HepG2 (cell line): Measurements from ENCODE around the gene KRTAP29-1. TPM values are rescaled to one million over a fixed set of nuclear protein-coding genes. Genes with fewer than 3 reads are reported as not detected.

Experiments used
- ATAC-seq: fragments of 200-7000 bp; cut with Tn5 transposase; 3 replicates; pipeline ENCODE4 v1.9.1; 2020; ENCODE audit warnings: mild to moderate bottlenecking, moderate library complexity
- BruUV-seq: library from RNA; stranded (reverse); fragments of 400-500 nt; replicated peaks from 2 replicates; lab custom pipeline; 2021; lab: Mats Ljungman, UMichigan
- CTCF ChIA-PET: fragments of 300-600 bp; formaldehyde crosslinking; extraction: SDS; loops from one replicate; lab custom pipeline; 2021; ENCODE audit warnings: low total read pairs, inconsistent platforms, low intra/inter-chr PET ratio; lab: Yijun Ruan, JAX
- POLR2A ChIA-PET: fragments of 350-600 bp; sonication (Branson Sonifier 250); formaldehyde crosslinking; loops from one replicate; lab custom pipeline; 2020; ENCODE audit warnings: antibody characterized with exemption, inconsistent platforms; lab: Yijun Ruan, JAX
- DNase-seq: peaks from one replicate; pipeline ENCODE4 v3.0.0-alpha.2; 2015; ENCODE audit warnings: low spot score
- FAIRE-seq: peaks from 3 replicates; lab custom pipeline; 2011; peaks lifted over from hg19 to GRCh38; lab: Jason Lieb, UNC
- H2AFZ ChIP-seq: one replicate; pipeline ENCODE4 v1.6.1; 2011; ENCODE audit warnings: low read length, inconsistent platforms
- H3K27ac ChIP-seq: fragments of 300-600 bp; 3 replicates; pipeline ENCODE4 v1.8.0; 2011; ENCODE audit warnings: mixed run types, mild to moderate bottlenecking, mixed read lengths, low read length, inconsistent platforms; ENCODE audit not compliant: insufficient read depth; ENCODE audit errors: extremely low read length
- H3K27me3 ChIP-seq, 2 experiments: fragments of 200-600 bp in 1 of 2; 2 replicates in 1 of 2; 3 replicates in 1 of 2; pipeline versions ENCODE4 v1.6.0 to v1.8.0; 2011; ENCODE audit warnings: low read length in 2 of 2, mild to moderate bottlenecking in 2 of 2, moderate library complexity in 2 of 2, inconsistent platforms in 1 of 2; ENCODE audit not compliant: insufficient read depth in 2 of 2, control insufficient read depth in 1 of 2
- H3K36me3 ChIP-seq, 2 experiments: fragments of 200-600 bp in 1 of 2; replicated peaks in 1 of 2; 2 replicates in 1 of 2; 3 replicates in 1 of 2; pipeline versions ENCODE4 v1.5.1 to v1.8.0; 2011; ENCODE audit warnings: low read length in 2 of 2, inconsistent platforms in 1 of 2; ENCODE audit not compliant: insufficient read depth in 2 of 2, control insufficient read depth in 1 of 2
- H3K4me1 ChIP-seq: 2 replicates; pipeline ENCODE4 v1.5.1; 2012; ENCODE audit warnings: low read length, inconsistent platforms; ENCODE audit not compliant: insufficient read depth
- H3K4me2 ChIP-seq: 2 replicates; pipeline ENCODE4 v1.6.0; 2011; ENCODE audit warnings: low read depth, low read length, inconsistent platforms
- H3K4me3 ChIP-seq, 3 experiments: fragments of 200-600 bp in 1 of 3; sonication (generic), shearing (Covaris generic) in 1 of 3; replicated peaks in 1 of 3; 2 replicates each; pipeline ENCODE4 v1.5.1; 2011 to 2016; ENCODE audit warnings: low read length in 3 of 3, inconsistent platforms in 2 of 3, low read depth in 2 of 3, mild to moderate bottlenecking in 2 of 3, control low read depth in 1 of 3, mixed read lengths in 1 of 3; ENCODE audit not compliant: insufficient read depth in 1 of 3
- H3K79me2 ChIP-seq: one replicate; pipeline ENCODE4 v1.6.1; 2011; ENCODE audit warnings: low read length, inconsistent platforms; ENCODE audit not compliant: insufficient read depth
- H3K9ac ChIP-seq: 2 replicates; pipeline ENCODE4 v1.6.0; 2011; ENCODE audit warnings: mild to moderate bottlenecking, low read depth, low read length, inconsistent platforms; ENCODE audit not compliant: insufficient read depth
- H3K9me3 ChIP-seq: 2 replicates; pipeline ENCODE4 v1.5.1; 2012; ENCODE audit warnings: mild to moderate bottlenecking, low read length
- H4K20me1 ChIP-seq: 2 replicates; pipeline ENCODE4 v1.6.0; 2011; ENCODE audit warnings: inconsistent platforms, mild to moderate bottlenecking, low read length, moderate library complexity; ENCODE audit not compliant: insufficient read depth
- FOXP1 ChIP-seq, 2 experiments: fragments of 450-650 bp in 1 of 2; IDR thresholded peaks; 2 replicates each; pipeline ENCODE4 v1.6.1; 2017 to 2018; ENCODE audit warnings: antibody characterized with exemption in 1 of 2
- HMG20B ChIP-seq: conservative IDR thresholded peaks from 2 replicates; pipeline ENCODE4 v1.6.1; 2016; ENCODE audit warnings: missing genetic modification reagents, missing compliant biosample characterization
- MATR3 ChIP-seq: sonication (generic); formaldehyde crosslinking; IDR thresholded peaks from 2 replicates; pipeline ENCODE4 v1.4.0; 2020; ENCODE audit warnings: missing genetic modification reagents
- MLLT10 ChIP-seq: sonication (generic); formaldehyde crosslinking; IDR thresholded peaks from 2 replicates; pipeline ENCODE4 v1.4.0; 2020; ENCODE audit warnings: missing genetic modification reagents
- SMC3 ChIP-seq: IDR thresholded peaks from 2 replicates; pipeline ENCODE4 v1.6.1; 2011; ENCODE audit warnings: low read length, improper control_type of control experiment
- SRSF4 ChIP-seq: fragments of 200-400 bp; formaldehyde crosslinking; IDR thresholded peaks from one replicate; pipeline ENCODE4 v1.6.1; 2018; ENCODE audit warnings: mild to moderate bottlenecking, low read depth, low read length, moderate library complexity; ENCODE audit not compliant: poor library complexity, severe bottlenecking
- TEF ChIP-seq: sonication (generic); formaldehyde crosslinking; IDR thresholded peaks from 2 replicates; pipeline ENCODE4 v1.5.0; 2020; ENCODE audit warnings: missing genetic modification reagents
- ZNF276 ChIP-seq: sonication (generic); formaldehyde crosslinking; IDR thresholded peaks from 2 replicates; pipeline ENCODE4 v1.4.0; 2020; ENCODE audit warnings: mild to moderate bottlenecking, low read depth, missing genetic modification reagents
- ZNF451 ChIP-seq: sonication (generic); formaldehyde crosslinking; IDR thresholded peaks from 2 replicates; pipeline ENCODE4 v1.5.0; 2020; ENCODE audit warnings: mild to moderate bottlenecking, missing genetic modification reagents
- WGBS: methylation state at CpG from one replicate; pipeline ENCODE4 v1.1.6; 2017; ENCODE audit warnings: low lambda C conversion rate; 5-methylcytosine and 5-hydroxymethylcytosine counted together
- in situ Hi-C: cut with HindIII; loops from 2 replicates; pipeline ENCODE4 v1.10.0; 2017; ENCODE audit warnings: low pct_unique_long_range_greater_than_20kb; ENCODE audit not compliant: extremely low pct_ligation_motif_present
- intact Hi-C: fragments of 100-400 bp; cut with micrococcal nuclease; formaldehyde crosslinking; loops from one replicate; pipeline ENCODE4 v1.10.0; 2022; ENCODE audit not compliant: unreplicated experiment
- polyA plus RNA-seq, 8 experiments: library from polyadenylated mRNA; depleted of rRNA in 3 of 8; stranded (reverse) in 7 of 8; unstranded in 1 of 8; fragments of >200 nt; fragmentation: Illumina TruSeq in 4 of 8; extraction: Trizol in 4 of 8; gene quantifications; 2 replicates each; pipeline versions ENCODE4 v1.2.1 to v1.2.3, GENCODE V29; 2011 to 2016; ENCODE audit warnings: low read depth in 4 of 8, missing spikeins in 1 of 8, mixed read lengths in 1 of 8; ENCODE audit not compliant: insufficient read depth in 1 of 8
- small RNA-seq, 3 experiments: library from RNA; depleted of rRNA; stranded (forward); fragments of <200 nt; gene quantifications; one replicate each; pipeline ENCODE3, GENCODE V24; 2012; ENCODE audit warnings: low read depth in 2 of 3, low replicate concordance in 1 of 3; ENCODE audit not compliant: insufficient read length in 3 of 3, insufficient read depth in 2 of 3
- total RNA-seq, 5 experiments: library from RNA; depleted of rRNA; stranded (reverse); fragments of >200 nt; fragmentation: Illumina TruSeq; extraction: Trizol; gene quantifications; 2 replicates each; pipeline ENCODE4 v1.2.3, GENCODE V29; 2016; ENCODE audit warnings: low read depth in 1 of 5
- TF ChIP-seq, protein P1 (sequence below): sonication (generic); formaldehyde crosslinking; IDR thresholded peaks from 2 replicates; pipeline ENCODE4 v1.4.0; 2020; ENCODE audit warnings: missing genetic modification reagents; ENCODE audit errors: not compliant biosample characterization

KRTAP29-1 gene
- total and polyA plus RNA-seq, 2 of the 13 experiments (the other 11 are each of a cell fraction or from before 2014, with no cell fraction given), result not detected

- Histone ChIP-seq H3K27ac (no peak overlapping the region), H3K4me3 (no peak overlapping the region), H3K9me3 (no peaks in the 10 kb centered on the region), H3K4me2 (no peak overlapping the region), H3K27me3 (peaks cover 0 to 8% of the 10 kb centered on the region in 2 experiments; a peak in 2 of 5 replicates), H3K79me2 (no peaks in the 10 kb centered on the region), H2AFZ (no peak overlapping the region), H3K36me3 (no peaks in the 10 kb centered on the region), H3K4me1 (no peaks in the 10 kb centered on the region), H4K20me1 (no peaks in the 10 kb centered on the region), H3K9ac (no peak overlapping the region)
- no peak for ATAC-seq
- no peak for FAIRE-seq
- ChIA-PET POLR2A (no interaction called here), CTCF (no interaction called here)
- intact Hi-C loops (no loop called here), in situ Hi-C loops (no loop called here)
- WGBS, result 0% methylated on average over 1 of the region's 1 CpG
- no TSS peak for BruUV-seq
- TF ChIP-seq MATR3 (CRISPR knock-in tag) (no peak), SRSF4 (no peak), MLLT10 (CRISPR knock-in tag) (no peak), SMC3 (no peak), ZNF451 (CRISPR knock-in tag) (no peak), FOXP1 (IDR thresholded peaks at IDR 0.05) (no peak), FOXP1 (CRISPR knock-in tag; IDR thresholded peaks at IDR 0.05) (no peak), TEF (CRISPR knock-in tag) (no peak), HMG20B (CRISPR knock-in tag) (no peak), ZNF276 (no peak)
- TF ChIP-seq, protein P1, sequence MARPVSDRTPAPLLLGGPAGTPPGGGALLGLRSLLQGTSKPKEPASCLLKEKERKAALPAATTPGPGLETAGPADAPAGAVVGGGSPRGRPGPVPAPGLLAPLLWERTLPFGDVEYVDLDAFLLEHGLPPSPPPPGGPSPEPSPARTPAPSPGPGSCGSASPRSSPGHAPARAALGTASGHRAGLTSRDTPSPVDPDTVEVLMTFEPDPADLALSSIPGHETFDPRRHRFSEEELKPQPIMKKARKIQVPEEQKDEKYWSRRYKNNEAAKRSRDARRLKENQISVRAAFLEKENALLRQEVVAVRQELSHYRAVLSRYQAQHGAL (CRISPR knock-in tag), result no peak
- DNase-seq, result no peak
Measured at GRCh38 chr17:41254861-41255260, 47.8 kb downstream of the KRTAP29-1 start.

Small RNA genes within 50 kb of the gene (small RNA-seq; reads per million reads assigned to genes)
- 0 reads per million in 3 experiments for gene KRTAP9-10P

Other genes starting within 250 kb of the KRTAP29-1 start
Only the 30 nearest of the 37 such genes appear.
- gene KRTAP4-16, start 200.6 kb downstream of the KRTAP29-1 start, total RNA-seq (2016; rRNA removed; fragmentation: Illumina TruSeq; extraction: Trizol), result not detected in 2 replicates
- not detected in 2 replicates for gene KRTAP4-16, start 200.6 kb downstream of the KRTAP29-1 start, polyA plus RNA-seq (2011; rRNA removed)
- gene KRTAP4-9, start 197.5 kb downstream of the KRTAP29-1 start, total RNA-seq (2016; rRNA removed; fragmentation: Illumina TruSeq; extraction: Trizol), result not detected in 2 replicates
- not detected in 2 replicates for gene KRTAP4-9, start 197.5 kb downstream of the KRTAP29-1 start, polyA plus RNA-seq (2011; rRNA removed)
- not detected in 2 replicates for gene KRTAP4-11, start 184.5 kb downstream of the KRTAP29-1 start, total RNA-seq (2016; rRNA removed; fragmentation: Illumina TruSeq; extraction: Trizol)
- gene KRTAP4-11, start 184.5 kb downstream of the KRTAP29-1 start, polyA plus RNA-seq (2011; rRNA removed), result not detected in 2 replicates
- gene KRTAP4-12, start 178.7 kb downstream of the KRTAP29-1 start, total RNA-seq (2016; rRNA removed; fragmentation: Illumina TruSeq; extraction: Trizol), result not detected in 2 replicates
- not detected in 2 replicates for gene KRTAP4-12, start 178.7 kb downstream of the KRTAP29-1 start, polyA plus RNA-seq (2011; rRNA removed)
- gene KRTAP4-6, start 162.3 kb downstream of the KRTAP29-1 start, total RNA-seq (2016; rRNA removed; fragmentation: Illumina TruSeq; extraction: Trizol), result not detected in 2 replicates
- gene KRTAP4-6, start 162.3 kb downstream of the KRTAP29-1 start, polyA plus RNA-seq (2011; rRNA removed), result not detected in 2 replicates
- not detected in 2 replicates for gene KRTAP4-5, start 153.0 kb downstream of the KRTAP29-1 start, total RNA-seq (2016; rRNA removed; fragmentation: Illumina TruSeq; extraction: Trizol)
- not detected in 2 replicates for gene KRTAP4-5, start 153.0 kb downstream of the KRTAP29-1 start, polyA plus RNA-seq (2011; rRNA removed)
- gene KRTAP4-4, start 142.1 kb downstream of the KRTAP29-1 start, total RNA-seq (2016; rRNA removed; fragmentation: Illumina TruSeq; extraction: Trizol), result not detected in 2 replicates
- gene KRTAP4-4, start 142.1 kb downstream of the KRTAP29-1 start, polyA plus RNA-seq (2011; rRNA removed), result not detected in 2 replicates
- gene KRTAP4-3, start 134.6 kb downstream of the KRTAP29-1 start, total RNA-seq (2016; rRNA removed; fragmentation: Illumina TruSeq; extraction: Trizol), result not detected in 2 replicates
- not detected in 2 replicates for gene KRTAP4-3, start 134.6 kb downstream of the KRTAP29-1 start, polyA plus RNA-seq (2011; rRNA removed)
- gene KRTAP4-2, start 124.6 kb downstream of the KRTAP29-1 start, total RNA-seq (2016; rRNA removed; fragmentation: Illumina TruSeq; extraction: Trizol), result not detected in 2 replicates
- gene KRTAP4-2, start 124.6 kb downstream of the KRTAP29-1 start, polyA plus RNA-seq (2011; rRNA removed), result not detected in 2 replicates
- not detected in 2 replicates for gene KRTAP4-1, start 117.9 kb downstream of the KRTAP29-1 start, total RNA-seq (2016; rRNA removed; fragmentation: Illumina TruSeq; extraction: Trizol)
- gene KRTAP4-1, start 117.9 kb downstream of the KRTAP29-1 start, polyA plus RNA-seq (2011; rRNA removed), result not detected in 2 replicates
- gene KRTAP9-1, start 113.0 kb downstream of the KRTAP29-1 start, total RNA-seq (2016; rRNA removed; fragmentation: Illumina TruSeq; extraction: Trizol), result not detected in 2 replicates
- gene KRTAP9-1, start 113.0 kb downstream of the KRTAP29-1 start, polyA plus RNA-seq (2011; rRNA removed), result not detected in 2 replicates
- not detected in 2 replicates for gene KRTAP9-2, start 76.2 kb downstream of the KRTAP29-1 start, total RNA-seq (2016; rRNA removed; fragmentation: Illumina TruSeq; extraction: Trizol)
- not detected in 2 replicates for gene KRTAP9-2, start 76.2 kb downstream of the KRTAP29-1 start, polyA plus RNA-seq (2011; rRNA removed)
- gene KRTAP9-3, start 70.4 kb downstream of the KRTAP29-1 start, total RNA-seq (2016; rRNA removed; fragmentation: Illumina TruSeq; extraction: Trizol), result not detected in 2 replicates
- gene KRTAP9-3, start 70.4 kb downstream of the KRTAP29-1 start, polyA plus RNA-seq (2011; rRNA removed), result not detected in 2 replicates
- not detected in 2 replicates for gene KRTAP9-8, start 64.9 kb downstream of the KRTAP29-1 start, total RNA-seq (2016; rRNA removed; fragmentation: Illumina TruSeq; extraction: Trizol)
- not detected in 2 replicates for gene KRTAP9-8, start 64.9 kb downstream of the KRTAP29-1 start, polyA plus RNA-seq (2011; rRNA removed)
- gene KRTAP9-4, start 53.2 kb downstream of the KRTAP29-1 start, total RNA-seq (2016; rRNA removed; fragmentation: Illumina TruSeq; extraction: Trizol), result not detected in 2 replicates
- not detected in 2 replicates for gene KRTAP9-4, start 53.2 kb downstream of the KRTAP29-1 start, polyA plus RNA-seq (2011; rRNA removed)
- gene KRTAP9-9, start 47.5 kb downstream of the KRTAP29-1 start, total RNA-seq (2016; rRNA removed; fragmentation: Illumina TruSeq; extraction: Trizol), result not detected in 2 replicates
- not detected in 2 replicates for gene KRTAP9-9, start 47.5 kb downstream of the KRTAP29-1 start, polyA plus RNA-seq (2011; rRNA removed)
- not detected in 2 replicates for gene KRTAP9-6, start 37.5 kb downstream of the KRTAP29-1 start, total RNA-seq (2016; rRNA removed; fragmentation: Illumina TruSeq; extraction: Trizol)
- not detected in 2 replicates for gene KRTAP9-6, start 37.5 kb downstream of the KRTAP29-1 start, polyA plus RNA-seq (2011; rRNA removed)
- not detected in 2 replicates for gene KRTAP9-7, start 27.2 kb downstream of the KRTAP29-1 start, total RNA-seq (2016; rRNA removed; fragmentation: Illumina TruSeq; extraction: Trizol)
- gene KRTAP9-7, start 27.2 kb downstream of the KRTAP29-1 start, polyA plus RNA-seq (2011; rRNA removed), result not detected in 2 replicates
- not detected in 2 replicates for gene KRTAP16-1, start 6.5 kb upstream of the KRTAP29-1 start, total RNA-seq (2016; rRNA removed; fragmentation: Illumina TruSeq; extraction: Trizol)
- not detected in 2 replicates for gene KRTAP16-1, start 6.5 kb upstream of the KRTAP29-1 start, polyA plus RNA-seq (2011; rRNA removed)
- gene KRTAP17-1, start 12.9 kb upstream of the KRTAP29-1 start, total RNA-seq (2016; rRNA removed; fragmentation: Illumina TruSeq; extraction: Trizol), result not detected in 2 replicates
- gene KRTAP17-1, start 12.9 kb upstream of the KRTAP29-1 start, polyA plus RNA-seq (2011; rRNA removed), result not detected in 2 replicates
- gene KRT33A, start 48.0 kb upstream of the KRTAP29-1 start, total RNA-seq (2016; rRNA removed; fragmentation: Illumina TruSeq; extraction: Trizol), result not detected in 2 replicates
- gene KRT33A, start 48.0 kb upstream of the KRTAP29-1 start, polyA plus RNA-seq (2011; rRNA removed), result not detected in 2 replicates
- not detected in 2 replicates for gene KRT33B, start 67.0 kb upstream of the KRTAP29-1 start, total RNA-seq (2016; rRNA removed; fragmentation: Illumina TruSeq; extraction: Trizol)
- not detected in 2 replicates for gene KRT33B, start 67.0 kb upstream of the KRTAP29-1 start, polyA plus RNA-seq (2011; rRNA removed)
- not detected in 2 replicates for gene KRT34, start 79.5 kb upstream of the KRTAP29-1 start, total RNA-seq (2016; rRNA removed; fragmentation: Illumina TruSeq; extraction: Trizol)
- gene KRT34, start 79.5 kb upstream of the KRTAP29-1 start, polyA plus RNA-seq (2011; rRNA removed), result 0.05 TPM in 1 of 2 replicates, not detected in the other
- gene KRT31, start 94.8 kb upstream of the KRTAP29-1 start, total RNA-seq (2016; rRNA removed; fragmentation: Illumina TruSeq; extraction: Trizol), result not detected in 2 replicates
- gene KRT31, start 94.8 kb upstream of the KRTAP29-1 start, polyA plus RNA-seq (2011; rRNA removed), result 0.05 TPM in 2 replicates
- gene KRT37, start 121.7 kb upstream of the KRTAP29-1 start, total RNA-seq (2016; rRNA removed; fragmentation: Illumina TruSeq; extraction: Trizol), result not detected in 2 replicates
- gene KRT37, start 121.7 kb upstream of the KRTAP29-1 start, polyA plus RNA-seq (2011; rRNA removed), result 0.69 and 0.76 TPM in 2 replicates
- gene KRT38, start 138.1 kb upstream of the KRTAP29-1 start, total RNA-seq (2016; rRNA removed; fragmentation: Illumina TruSeq; extraction: Trizol), result not detected in 2 replicates
- gene KRT38, start 138.1 kb upstream of the KRTAP29-1 start, polyA plus RNA-seq (2011; rRNA removed), result not detected in 2 replicates
- gene KRT32, start 164.5 kb upstream of the KRTAP29-1 start, total RNA-seq (2016; rRNA removed; fragmentation: Illumina TruSeq; extraction: Trizol), result not detected in 2 replicates
- not detected in 2 replicates for gene KRT32, start 164.5 kb upstream of the KRTAP29-1 start, polyA plus RNA-seq (2011; rRNA removed)
- gene KRT35, start 178.3 kb upstream of the KRTAP29-1 start, total RNA-seq (2016; rRNA removed; fragmentation: Illumina TruSeq; extraction: Trizol), result not detected in 2 replicates
- gene KRT35, start 178.3 kb upstream of the KRTAP29-1 start, polyA plus RNA-seq (2011; rRNA removed), result not detected in 2 replicates
- gene KRT36, start 187.1 kb upstream of the KRTAP29-1 start, total RNA-seq (2016; rRNA removed; fragmentation: Illumina TruSeq; extraction: Trizol), result not detected in 2 replicates
- gene KRT36, start 187.1 kb upstream of the KRTAP29-1 start, polyA plus RNA-seq (2011; rRNA removed), result not detected in 2 replicates
- gene KRT13, start 202.8 kb upstream of the KRTAP29-1 start, total RNA-seq (2016; rRNA removed; fragmentation: Illumina TruSeq; extraction: Trizol), result not detected in 2 replicates
- 0.30 TPM in 1 of 2 replicates, not detected in the other for gene KRT13, start 202.8 kb upstream of the KRTAP29-1 start, polyA plus RNA-seq (2011; rRNA removed)